Left colon (tissue), 2 donors: ENCODE results near the gene PGRMC1. TPM values are rescaled to one million over a fixed set of nuclear protein-coding genes. Genes with fewer than 3 reads are reported as not detected.
A peak's percentile ranks its signal among the peaks of the same experiment; 100 is the strongest.
"Not testable (repeated sequence)": the region's sequence is repeated elsewhere in the genome, so short reads cannot be mapped to it uniquely, and the experiment has no call there.

ENCODE experiments used
- ATAC-seq: fragments of 200-7000 bp; cut with Tn5 transposase; one replicate; pipeline ENCODE4 v1.9.1; 2020; ENCODE audit warnings: mild to moderate bottlenecking, moderate library complexity
- DNase-seq, 2 donors: peaks; one replicate each; pipeline ENCODE4 v3.0.0-alpha.2; 2020
- intact Hi-C, 2 donors: fragments of 100-400 bp; cut with DNase I in 1 of 2; cut with micrococcal nuclease in 1 of 2; formaldehyde crosslinking; loops; one replicate each; pipeline versions ENCODE4 v1.11.2 to v1.14.0; 2022; cut with DNase I, micrococcal nuclease
- total RNA-seq, 2 donors: library from RNA; stranded (reverse); fragmentation: NEBNext Ultra II Directional; extraction: Animal tissue kit (Norgen Biotek cat#: 25700); gene quantifications; one replicate each; pipeline ENCODE4 v1.2.1, GENCODE V29; 2021
- donor health status: DM: no; HTN: no; CAD: no.
- donor health status: DM: yes; HTN: yes; CAD: no.

PGRMC1 gene
- total RNA-seq, 2 donors from 2014 or later, result 122 to 128 TPM

GRCh38 chrX:119291246-119291645 is 55.2 kb downstream of the PGRMC1 start:
- ATAC-seq, DNase-seq, intact Hi-C loops: not testable (repeated sequence)

- ATAC-seq (peak; percentile 37), DNase-seq (no peak)
- intact Hi-C loops, result no loop called here
Observed at GRCh38 chrX:119292445-119292844, 56.4 kb downstream of the PGRMC1 start.

Other genes with a start within 250 kb of the PGRMC1 start
- not detected for gene CT47C1, start 163.3 kb upstream of the PGRMC1 start, total RNA-seq
- gene KIAA1210, start 108.5 kb upstream of the PGRMC1 start, total RNA-seq, result not detected
- gene SLC25A43, start 163.1 kb downstream of the PGRMC1 start, total RNA-seq, result 10 to 100 TPM; 24.1 to 31.3 TPM
- 1,000 to 10,000 TPM; 1,116 to 1,323 TPM for gene SLC25A5, start 232.2 kb downstream of the PGRMC1 start, total RNA-seq